ENCODE measurements around the gene SLC13A3. TPM values are rescaled to one million over a fixed set of nuclear protein-coding genes. Genes with fewer than 3 reads are reported as not detected.

SLC13A3 gene
- total RNA-seq, 1 experiment from 2014 or later = not detected

- no peaks in the 10 kb centered on the region for H3K9me3 ChIP-seq (ENCODE audit: low read length)
- no peak overlapping the region for H2AFZ ChIP-seq (ENCODE audit: low read length)
- no peaks in the 10 kb centered on the region for H3K9me2 ChIP-seq (replicated peaks; ENCODE audit: insufficient read depth, low read length)
- H3K4me2 ChIP-seq (ENCODE audit: low read depth, low read length, poor library complexity, severe bottlenecking) = no peak overlapping the region
- no peaks in the 10 kb centered on the region for H3K27me3 ChIP-seq (ENCODE audit: low read length)
- no peak overlapping the region for H3K9ac ChIP-seq (ENCODE audit: low read length)
- peaks cover 28% of the 10 kb centered on the region for H3K36me3 ChIP-seq (ENCODE audit: insufficient read depth, low read length)
- H3K27ac ChIP-seq (ENCODE audit: low read length) = no peak overlapping the region
- peaks cover 63% of the 10 kb centered on the region for H4K20me1 ChIP-seq (ENCODE audit: insufficient read depth, low read depth, low read length)
- no peak for DNase-seq
- H3K4me3 ChIP-seq (ENCODE audit: low read length) = no peak overlapping the region
- peaks cover 39% of the 10 kb centered on the region for H3K79me2 ChIP-seq (ENCODE audit: low read length)
- peaks cover 30% of the 10 kb centered on the region for H3K4me1 ChIP-seq (ENCODE audit: low read length)
Measured at GRCh38 chr20:46683668-46683938, 32.3 kb upstream of the SLC13A3 start.

GRCh38 chr20:46683011-46683667 is 31.9 kb upstream of the SLC13A3 start:
- peaks cover 28% of the 10 kb centered on the region for H3K36me3 ChIP-seq (ENCODE audit: insufficient read depth, low read length)

GRCh38 chr20:46682063-46682821 is 31.0 kb upstream of the SLC13A3 start:
- no peaks in the 10 kb centered on the region for H3K27me3 ChIP-seq (ENCODE audit: low read length)
- H3K4me3 ChIP-seq (ENCODE audit: low read length) = no peak overlapping the region
- no peak for DNase-seq
- peaks cover 16% of the 10 kb centered on the region for H3K4me1 ChIP-seq (ENCODE audit: low read length)
- H3K9me3 ChIP-seq (ENCODE audit: low read length) = no peaks in the 10 kb centered on the region
- H4K20me1 ChIP-seq (ENCODE audit: insufficient read depth, low read depth, low read length) = peaks cover 49% of the 10 kb centered on the region
- peaks cover 27% of the 10 kb centered on the region for H3K36me3 ChIP-seq (ENCODE audit: insufficient read depth, low read length)
- H3K9ac ChIP-seq (ENCODE audit: low read length) = no peak overlapping the region
- H3K9me2 ChIP-seq (replicated peaks; ENCODE audit: insufficient read depth, low read length) = no peaks in the 10 kb centered on the region
- H3K79me2 ChIP-seq (ENCODE audit: low read length) = peaks cover 25% of the 10 kb centered on the region
- no peak overlapping the region for H2AFZ ChIP-seq (ENCODE audit: low read length)
- no peak overlapping the region for H3K27ac ChIP-seq (ENCODE audit: low read length)
- H3K4me2 ChIP-seq (ENCODE audit: low read depth, low read length, poor library complexity, severe bottlenecking) = no peak overlapping the region

More at GRCh38 chr20:46683011-46683667, 31.9 kb upstream of the SLC13A3 start:
- Histone ChIP-seq H4K20me1 (ENCODE audit: insufficient read depth, low read depth, low read length) (peaks cover 58% of the 10 kb centered on the region), H3K9me2 (replicated peaks; ENCODE audit: insufficient read depth, low read length) (no peaks in the 10 kb centered on the region), H3K27me3 (ENCODE audit: low read length) (no peaks in the 10 kb centered on the region), H3K4me3 (ENCODE audit: low read length) (no peak overlapping the region), H2AFZ (ENCODE audit: low read length) (no peak overlapping the region), H3K9ac (ENCODE audit: low read length) (no peak overlapping the region), H3K4me2 (ENCODE audit: low read depth, low read length, poor library complexity, severe bottlenecking) (no peak overlapping the region), H3K79me2 (ENCODE audit: low read length) (peaks cover 34% of the 10 kb centered on the region), H3K9me3 (ENCODE audit: low read length) (no peaks in the 10 kb centered on the region), H3K27ac (ENCODE audit: low read length) (no peak overlapping the region), H3K4me1 (ENCODE audit: low read length) (peaks cover 25% of the 10 kb centered on the region)
- DNase-seq = no peak

- Histone ChIP-seq H3K36me3 (ENCODE audit: insufficient read depth, low read length) (peaks cover 17% of the 10 kb centered on the region; the same call in 1 of the 2 replicates), H3K4me3 (ENCODE audit: low read length) (no peak overlapping the region), H3K79me2 (ENCODE audit: low read length) (peaks cover 15% of the 10 kb centered on the region), H3K4me2 (ENCODE audit: low read depth, low read length, poor library complexity, severe bottlenecking) (no peak overlapping the region), H3K9ac (ENCODE audit: low read length) (no peak overlapping the region), H2AFZ (ENCODE audit: low read length) (no peak overlapping the region), H3K9me2 (replicated peaks; ENCODE audit: insufficient read depth, low read length) (no peaks in the 10 kb centered on the region), H3K27ac (ENCODE audit: low read length) (no peak overlapping the region), H3K4me1 (ENCODE audit: low read length) (peaks cover 8% of the 10 kb centered on the region; the same call in 1 of the 2 replicates), H4K20me1 (ENCODE audit: insufficient read depth, low read depth, low read length) (peaks cover 39% of the 10 kb centered on the region; the same call in 1 of the 2 replicates), H3K9me3 (ENCODE audit: low read length) (no peaks in the 10 kb centered on the region), H3K27me3 (ENCODE audit: low read length) (no peaks in the 10 kb centered on the region)
- peak; percentile 90 for DNase-seq
Measured at GRCh38 chr20:46681032-46681854, 30.0 kb upstream of the SLC13A3 start.

GRCh38 chr20:46680684-46681031 is 29.4 kb upstream of the SLC13A3 start:
- H3K9me3 ChIP-seq (ENCODE audit: low read length) = no peaks in the 10 kb centered on the region
- peaks cover 11% of the 10 kb centered on the region; the same call in 1 of the 2 replicates for H3K36me3 ChIP-seq (ENCODE audit: insufficient read depth, low read length)
- H3K9me2 ChIP-seq (replicated peaks; ENCODE audit: insufficient read depth, low read length) = no peaks in the 10 kb centered on the region
- no peaks in the 10 kb centered on the region for H3K27me3 ChIP-seq (ENCODE audit: low read length)
- peaks cover 8% of the 10 kb centered on the region; the same call in 1 of the 2 replicates for H3K4me1 ChIP-seq (ENCODE audit: low read length)
- no peak overlapping the region for H3K4me2 ChIP-seq (ENCODE audit: low read depth, low read length, poor library complexity, severe bottlenecking)
- peaks cover 33% of the 10 kb centered on the region; the same call in 1 of the 2 replicates for H4K20me1 ChIP-seq (ENCODE audit: insufficient read depth, low read depth, low read length)
- H3K79me2 ChIP-seq (ENCODE audit: low read length) = peaks cover 10% of the 10 kb centered on the region
- DNase-seq = no peak
- no peak overlapping the region for H3K9ac ChIP-seq (ENCODE audit: low read length)
- no peak overlapping the region for H2AFZ ChIP-seq (ENCODE audit: low read length)
- H3K27ac ChIP-seq (ENCODE audit: low read length) = no peak overlapping the region
- H3K4me3 ChIP-seq (ENCODE audit: low read length) = no peak overlapping the region

GRCh38 chr20:46678516-46678915 is 27.3 kb upstream of the SLC13A3 start:
- H3K4me3 ChIP-seq (ENCODE audit: low read length) = no peak overlapping the region
- no peak overlapping the region for H2AFZ ChIP-seq (ENCODE audit: low read length)
- no peaks in the 10 kb centered on the region for H3K79me2 ChIP-seq (ENCODE audit: low read length)
- peaks cover 21% of the 10 kb centered on the region; the same call in 1 of the 2 replicates for H4K20me1 ChIP-seq (ENCODE audit: insufficient read depth, low read depth, low read length)
- H3K9me3 ChIP-seq (ENCODE audit: low read length) = no peaks in the 10 kb centered on the region
- H3K9ac ChIP-seq (ENCODE audit: low read length) = no peak overlapping the region
- H3K4me2 ChIP-seq (ENCODE audit: low read depth, low read length, poor library complexity, severe bottlenecking) = no peak overlapping the region
- 0 out of 2 replicates have a peak, but pooled peaks cover 4% of the 10 kb centered on the region for H3K36me3 ChIP-seq (ENCODE audit: insufficient read depth, low read length)
- no peak overlapping the region for H3K27ac ChIP-seq (ENCODE audit: low read length)
- no peaks in the 10 kb centered on the region for H3K9me2 ChIP-seq (replicated peaks; ENCODE audit: insufficient read depth, low read length)
- H3K4me1 ChIP-seq (ENCODE audit: low read length) = 0 out of 2 replicates have a peak, but pooled peaks cover 6% of the 10 kb centered on the region
- H3K27me3 ChIP-seq (ENCODE audit: low read length) = no peaks in the 10 kb centered on the region
- no peak for DNase-seq

- Histone ChIP-seq H3K36me3 (ENCODE audit: insufficient read depth, low read length) (peaks cover 4% of the 10 kb centered on the region; the same call in 1 of the 2 replicates), H3K9ac (ENCODE audit: low read length) (no peak overlapping the region), H3K79me2 (ENCODE audit: low read length) (no peaks in the 10 kb centered on the region), H4K20me1 (ENCODE audit: insufficient read depth, low read depth, low read length) (peaks cover 16% of the 10 kb centered on the region; the same call in 1 of the 2 replicates), H3K27ac (ENCODE audit: low read length) (no peak overlapping the region), H3K4me3 (ENCODE audit: low read length) (no peak overlapping the region), H3K27me3 (ENCODE audit: low read length) (no peaks in the 10 kb centered on the region), H3K4me1 (ENCODE audit: low read length) (0 out of 2 replicates have a peak, but pooled peaks cover 6% of the 10 kb centered on the region), H2AFZ (ENCODE audit: low read length) (no peak overlapping the region), H3K4me2 (ENCODE audit: low read depth, low read length, poor library complexity, severe bottlenecking) (no peak overlapping the region), H3K9me2 (replicated peaks; ENCODE audit: insufficient read depth, low read length) (no peaks in the 10 kb centered on the region), H3K9me3 (ENCODE audit: low read length) (no peaks in the 10 kb centered on the region; the same call in 1 of the 2 replicates)
- DNase-seq = no peak
Measured at GRCh38 chr20:46677608-46678007, 26.3 kb upstream of the SLC13A3 start.

Data from Karpas-422 (cell line).